SK-N-SH (cell line): Measurements from ENCODE around the gene XRCC6.

Experiments used
- CHD2 ChIP-seq: fragments of 150-350 bp; IDR thresholded peaks from 2 replicates; pipeline ENCODE4 v1.6.1; 2018; ENCODE audit warnings: low read length; ENCODE audit not compliant: partially characterized antibody
- EP300 ChIP-seq, 2 experiments: IDR thresholded peaks; 2 replicates each; pipeline versions ENCODE4 v1.4.0 to v1.6.1; 2012; ENCODE audit warnings: borderline replicate concordance in 1 of 2, low read depth in 1 of 2, low read length in 1 of 2
- EZH2phosphoT487 ChIP-seq: fragments of 200-600 bp; sonication (generic); IDR thresholded peaks from 2 replicates; pipeline ENCODE4 v1.6.1; 2017; ENCODE audit warnings: low read depth, mixed run types, mild to moderate bottlenecking, antibody characterized with exemption, moderate library complexity, borderline replicate concordance
- GABPA ChIP-seq: IDR thresholded peaks from 2 replicates; pipeline ENCODE4 v1.4.0; 2012; ENCODE audit warnings: low read depth, mild to moderate bottlenecking
- MEF2A ChIP-seq: IDR thresholded peaks from 2 replicates; pipeline ENCODE4 v1.4.0; 2012; ENCODE audit warnings: low read depth, borderline replicate concordance
- NFIC ChIP-seq: IDR thresholded peaks from 2 replicates; pipeline ENCODE4 v1.4.0; 2012; ENCODE audit warnings: borderline replicate concordance
- POLR2AphosphoS5 ChIP-seq: IDR thresholded peaks from 2 replicates; pipeline ENCODE4 v1.6.1; 2012; ENCODE audit warnings: low read depth, low read length
- RAD21 ChIP-seq: IDR thresholded peaks from 2 replicates; pipeline ENCODE4 v1.6.1; 2012; ENCODE audit warnings: mild to moderate bottlenecking, low read length
- YY1 ChIP-seq: IDR thresholded peaks from 2 replicates; pipeline ENCODE4 v1.4.0; 2012; ENCODE audit warnings: low read depth, mild to moderate bottlenecking
- TF ChIP-seq, protein P1 (sequence below): fragments of 150-350 bp; IDR thresholded peaks from 2 replicates; pipeline ENCODE4 v1.6.1; 2017; ENCODE audit warnings: antibody characterized with exemption, low read length, low read depth, borderline replicate concordance
- TF ChIP-seq, protein P2 (sequence below): fragments of 200-600 bp; sonication (generic); IDR thresholded peaks from 2 replicates; pipeline ENCODE4 v1.6.1; 2017; ENCODE audit warnings: antibody characterized with exemption, mild to moderate bottlenecking, moderate library complexity
- TF ChIP-seq, protein P3 (sequence below): IDR thresholded peaks from 2 replicates; pipeline ENCODE4 v1.6.1; 2012; ENCODE audit warnings: mild to moderate bottlenecking, low read depth, low read length, moderate library complexity
- TF ChIP-seq, protein P4 (sequence below): IDR thresholded peaks from 2 replicates; pipeline ENCODE4 v1.4.0; 2012; ENCODE audit warnings: low read depth

DNA sequence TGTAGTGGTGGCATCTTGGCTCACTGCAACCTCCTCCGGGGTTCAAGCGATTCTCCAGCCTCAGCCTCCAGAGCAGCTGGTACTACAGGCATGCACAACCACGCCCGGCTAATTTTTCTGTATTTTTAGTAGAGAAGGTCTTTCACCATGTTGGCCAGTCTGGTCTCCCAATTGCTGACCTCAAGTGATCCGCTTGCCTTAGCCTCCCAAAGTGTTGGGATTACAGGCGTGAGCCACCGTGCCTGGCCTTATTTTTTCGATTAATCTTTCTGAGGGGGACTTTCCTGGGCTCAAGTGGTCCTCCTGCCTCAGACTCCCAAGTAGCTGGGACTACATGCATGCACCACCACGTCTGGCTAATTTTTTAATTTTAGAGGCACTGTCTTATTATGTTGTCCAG lies 62.0 kb downstream of the XRCC6 start:
- TF ChIP-seq EP300 (IDR thresholded peaks at IDR 0.05; ENCODE audit: borderline replicate concordance in 1 of 2, low read depth in 1 of 2, low read length in 1 of 2) (no peak), POLR2AphosphoS5 (no peak), RAD21 (no peak), NFIC (no peak), MEF2A (no peak), CHD2 (no peak), EZH2phosphoT487 (no peak), GABPA (no peak), YY1 (no peak)
- TF ChIP-seq, protein P1, sequence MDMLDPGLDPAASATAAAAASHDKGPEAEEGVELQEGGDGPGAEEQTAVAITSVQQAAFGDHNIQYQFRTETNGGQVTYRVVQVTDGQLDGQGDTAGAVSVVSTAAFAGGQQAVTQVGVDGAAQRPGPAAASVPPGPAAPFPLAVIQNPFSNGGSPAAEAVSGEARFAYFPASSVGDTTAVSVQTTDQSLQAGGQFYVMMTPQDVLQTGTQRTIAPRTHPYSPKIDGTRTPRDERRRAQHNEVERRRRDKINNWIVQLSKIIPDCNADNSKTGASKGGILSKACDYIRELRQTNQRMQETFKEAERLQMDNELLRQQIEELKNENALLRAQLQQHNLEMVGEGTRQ = no peak
- TF ChIP-seq, protein P2, sequence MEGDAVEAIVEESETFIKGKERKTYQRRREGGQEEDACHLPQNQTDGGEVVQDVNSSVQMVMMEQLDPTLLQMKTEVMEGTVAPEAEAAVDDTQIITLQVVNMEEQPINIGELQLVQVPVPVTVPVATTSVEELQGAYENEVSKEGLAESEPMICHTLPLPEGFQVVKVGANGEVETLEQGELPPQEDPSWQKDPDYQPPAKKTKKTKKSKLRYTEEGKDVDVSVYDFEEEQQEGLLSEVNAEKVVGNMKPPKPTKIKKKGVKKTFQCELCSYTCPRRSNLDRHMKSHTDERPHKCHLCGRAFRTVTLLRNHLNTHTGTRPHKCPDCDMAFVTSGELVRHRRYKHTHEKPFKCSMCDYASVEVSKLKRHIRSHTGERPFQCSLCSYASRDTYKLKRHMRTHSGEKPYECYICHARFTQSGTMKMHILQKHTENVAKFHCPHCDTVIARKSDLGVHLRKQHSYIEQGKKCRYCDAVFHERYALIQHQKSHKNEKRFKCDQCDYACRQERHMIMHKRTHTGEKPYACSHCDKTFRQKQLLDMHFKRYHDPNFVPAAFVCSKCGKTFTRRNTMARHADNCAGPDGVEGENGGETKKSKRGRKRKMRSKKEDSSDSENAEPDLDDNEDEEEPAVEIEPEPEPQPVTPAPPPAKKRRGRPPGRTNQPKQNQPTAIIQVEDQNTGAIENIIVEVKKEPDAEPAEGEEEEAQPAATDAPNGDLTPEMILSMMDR = no peak
- TF ChIP-seq, protein P3, sequence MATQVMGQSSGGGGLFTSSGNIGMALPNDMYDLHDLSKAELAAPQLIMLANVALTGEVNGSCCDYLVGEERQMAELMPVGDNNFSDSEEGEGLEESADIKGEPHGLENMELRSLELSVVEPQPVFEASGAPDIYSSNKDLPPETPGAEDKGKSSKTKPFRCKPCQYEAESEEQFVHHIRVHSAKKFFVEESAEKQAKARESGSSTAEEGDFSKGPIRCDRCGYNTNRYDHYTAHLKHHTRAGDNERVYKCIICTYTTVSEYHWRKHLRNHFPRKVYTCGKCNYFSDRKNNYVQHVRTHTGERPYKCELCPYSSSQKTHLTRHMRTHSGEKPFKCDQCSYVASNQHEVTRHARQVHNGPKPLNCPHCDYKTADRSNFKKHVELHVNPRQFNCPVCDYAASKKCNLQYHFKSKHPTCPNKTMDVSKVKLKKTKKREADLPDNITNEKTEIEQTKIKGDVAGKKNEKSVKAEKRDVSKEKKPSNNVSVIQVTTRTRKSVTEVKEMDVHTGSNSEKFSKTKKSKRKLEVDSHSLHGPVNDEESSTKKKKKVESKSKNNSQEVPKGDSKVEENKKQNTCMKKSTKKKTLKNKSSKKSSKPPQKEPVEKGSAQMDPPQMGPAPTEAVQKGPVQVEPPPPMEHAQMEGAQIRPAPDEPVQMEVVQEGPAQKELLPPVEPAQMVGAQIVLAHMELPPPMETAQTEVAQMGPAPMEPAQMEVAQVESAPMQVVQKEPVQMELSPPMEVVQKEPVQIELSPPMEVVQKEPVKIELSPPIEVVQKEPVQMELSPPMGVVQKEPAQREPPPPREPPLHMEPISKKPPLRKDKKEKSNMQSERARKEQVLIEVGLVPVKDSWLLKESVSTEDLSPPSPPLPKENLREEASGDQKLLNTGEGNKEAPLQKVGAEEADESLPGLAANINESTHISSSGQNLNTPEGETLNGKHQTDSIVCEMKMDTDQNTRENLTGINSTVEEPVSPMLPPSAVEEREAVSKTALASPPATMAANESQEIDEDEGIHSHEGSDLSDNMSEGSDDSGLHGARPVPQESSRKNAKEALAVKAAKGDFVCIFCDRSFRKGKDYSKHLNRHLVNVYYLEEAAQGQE = no peak
- TF ChIP-seq, protein P4, sequence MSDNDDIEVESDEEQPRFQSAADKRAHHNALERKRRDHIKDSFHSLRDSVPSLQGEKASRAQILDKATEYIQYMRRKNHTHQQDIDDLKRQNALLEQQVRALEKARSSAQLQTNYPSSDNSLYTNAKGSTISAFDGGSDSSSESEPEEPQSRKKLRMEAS = no peak
